Stimulated activated CD8-positive, alpha-beta memory T cell treated with anti-CD3 and anti-CD28 coated beads, Interleukin-15, amount 100 ng/mL, for 24 hours (primary cell): Measurements from ENCODE around the gene HOXB5.
A peak's percentile ranks its signal among the peaks of the same experiment; 100 is the strongest.

Experiments
- DNase-seq: peaks from one replicate; pipeline ENCODE4 v3.0.0-alpha.2; 2020; ENCODE audit warnings: low read depth

The HOXB5 gene

DNA sequence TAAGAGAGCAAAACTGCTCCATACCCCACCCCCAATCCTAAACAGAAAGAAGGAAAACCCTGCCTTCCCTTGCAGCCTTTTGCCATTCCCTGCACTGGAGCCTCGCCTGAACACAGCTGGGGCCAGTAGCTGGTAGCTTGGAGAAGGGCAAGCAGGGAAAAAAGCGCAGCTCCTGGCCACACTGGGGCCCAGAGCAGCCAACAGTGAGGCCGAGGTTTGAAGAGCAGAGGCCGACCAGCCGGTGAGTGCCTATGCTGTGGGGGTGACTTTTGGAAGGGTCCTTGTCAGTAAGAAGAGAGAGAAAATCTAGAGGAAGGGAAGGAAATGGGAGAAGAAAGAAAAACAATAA, 35.8 kb upstream of the HOXB5 start:
- DNase-seq, result no peak

DNA sequence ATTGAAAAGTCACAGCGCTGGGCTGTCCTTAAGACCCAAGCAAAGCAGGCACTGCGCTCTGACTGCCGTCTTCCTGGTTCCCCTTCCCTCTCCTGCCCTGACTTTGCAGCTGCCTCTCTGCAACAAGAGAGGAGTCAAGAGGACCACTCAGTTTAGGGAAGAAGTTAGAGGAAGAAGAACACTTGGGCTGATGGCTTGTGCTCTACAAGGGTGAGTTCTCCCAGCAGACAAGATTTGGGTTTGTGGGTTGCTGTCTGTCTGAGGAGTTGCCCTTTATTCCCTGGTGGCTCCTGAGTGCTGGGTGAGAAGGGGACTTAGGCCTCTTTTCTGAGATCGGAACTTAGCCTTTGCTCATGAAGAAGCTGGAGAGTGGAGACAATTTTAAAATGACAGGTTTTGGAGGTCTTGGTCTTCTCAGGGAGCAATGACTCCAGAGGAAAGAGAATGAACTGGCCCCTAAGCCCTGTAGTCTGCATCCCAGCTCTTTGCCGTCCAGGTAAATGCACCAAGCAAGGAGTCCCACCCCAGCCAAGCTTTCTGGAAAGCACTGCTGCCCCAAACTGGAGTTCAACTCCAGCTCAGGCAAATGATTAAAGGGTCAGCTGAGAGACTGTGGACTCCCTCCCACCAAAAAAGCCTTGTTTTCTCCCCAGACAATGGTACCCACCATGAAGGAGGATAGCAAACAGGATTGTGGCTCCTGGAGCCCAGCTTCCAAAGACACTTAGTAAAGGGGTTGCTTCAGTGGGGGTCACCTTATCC, 35.3 kb upstream of the HOXB5 start:
- no peak for DNase-seq

DNA sequence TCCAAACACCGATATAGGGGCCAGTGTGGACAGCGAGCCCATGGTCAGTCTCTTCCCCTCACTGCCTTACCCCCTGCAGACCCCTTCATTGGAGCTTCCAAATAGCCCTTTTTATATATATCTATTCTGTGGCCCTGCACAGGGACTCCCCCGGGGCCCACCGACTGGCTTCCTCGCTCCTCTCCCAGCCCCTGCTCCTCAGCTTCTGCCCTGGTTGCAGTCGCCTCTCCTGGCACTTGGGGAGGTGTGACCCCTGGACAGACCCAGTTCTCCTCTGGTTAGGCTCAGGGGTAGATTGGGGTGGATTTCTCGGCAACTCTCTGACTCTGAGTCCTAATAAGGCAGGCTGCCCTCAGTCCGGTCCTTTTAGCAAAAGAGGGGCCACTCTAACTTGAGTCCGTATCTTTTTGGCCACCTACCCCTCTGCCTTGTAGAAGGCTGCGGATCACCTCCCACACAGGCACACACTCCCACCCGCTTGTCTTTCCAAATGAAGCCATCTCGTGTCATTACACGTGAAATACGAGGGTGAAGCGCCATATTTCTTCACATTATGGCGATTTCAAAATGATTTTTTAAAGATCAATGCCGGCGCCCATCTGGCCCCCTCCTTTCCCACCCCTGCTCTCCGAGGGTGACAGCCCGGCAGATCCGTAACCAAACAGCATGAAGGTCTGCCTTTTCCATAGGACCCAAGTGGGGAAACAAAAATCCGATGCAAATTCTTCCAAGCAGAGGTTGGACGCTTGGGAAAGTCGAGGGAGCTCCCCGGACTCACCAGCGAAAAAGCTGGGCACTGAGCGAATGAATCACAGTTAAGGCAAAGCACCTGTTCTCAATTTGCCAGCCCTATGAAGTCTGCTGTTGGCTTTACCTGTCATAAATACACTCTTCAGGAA, 34.3 kb upstream of the HOXB5 start:
- no peak for DNase-seq

DNA sequence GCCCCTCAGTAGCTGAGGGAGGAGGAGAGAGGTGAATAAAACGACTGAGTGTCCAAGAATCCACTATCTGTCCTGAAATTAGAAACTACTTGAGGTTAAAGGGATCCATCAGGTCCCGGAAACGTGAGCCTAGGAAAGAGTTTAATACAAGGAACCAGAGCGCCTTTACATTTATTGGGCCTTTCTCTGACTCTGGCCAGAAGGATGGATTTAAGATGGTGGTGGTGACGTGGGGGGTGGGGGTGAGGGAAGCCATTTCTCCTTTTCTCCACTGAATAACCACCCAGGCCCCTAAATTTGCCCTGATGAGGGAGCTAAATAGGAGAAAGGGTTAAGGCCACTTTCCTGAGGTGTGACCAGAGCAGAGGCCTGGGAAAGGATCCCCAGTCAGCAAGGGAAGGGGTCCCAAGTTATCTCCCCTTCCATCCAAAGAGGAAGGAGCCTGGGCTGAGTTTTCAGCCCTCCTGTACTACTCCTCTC, 33.6 kb upstream of the HOXB5 start:
- DNase-seq, result no peak

DNA sequence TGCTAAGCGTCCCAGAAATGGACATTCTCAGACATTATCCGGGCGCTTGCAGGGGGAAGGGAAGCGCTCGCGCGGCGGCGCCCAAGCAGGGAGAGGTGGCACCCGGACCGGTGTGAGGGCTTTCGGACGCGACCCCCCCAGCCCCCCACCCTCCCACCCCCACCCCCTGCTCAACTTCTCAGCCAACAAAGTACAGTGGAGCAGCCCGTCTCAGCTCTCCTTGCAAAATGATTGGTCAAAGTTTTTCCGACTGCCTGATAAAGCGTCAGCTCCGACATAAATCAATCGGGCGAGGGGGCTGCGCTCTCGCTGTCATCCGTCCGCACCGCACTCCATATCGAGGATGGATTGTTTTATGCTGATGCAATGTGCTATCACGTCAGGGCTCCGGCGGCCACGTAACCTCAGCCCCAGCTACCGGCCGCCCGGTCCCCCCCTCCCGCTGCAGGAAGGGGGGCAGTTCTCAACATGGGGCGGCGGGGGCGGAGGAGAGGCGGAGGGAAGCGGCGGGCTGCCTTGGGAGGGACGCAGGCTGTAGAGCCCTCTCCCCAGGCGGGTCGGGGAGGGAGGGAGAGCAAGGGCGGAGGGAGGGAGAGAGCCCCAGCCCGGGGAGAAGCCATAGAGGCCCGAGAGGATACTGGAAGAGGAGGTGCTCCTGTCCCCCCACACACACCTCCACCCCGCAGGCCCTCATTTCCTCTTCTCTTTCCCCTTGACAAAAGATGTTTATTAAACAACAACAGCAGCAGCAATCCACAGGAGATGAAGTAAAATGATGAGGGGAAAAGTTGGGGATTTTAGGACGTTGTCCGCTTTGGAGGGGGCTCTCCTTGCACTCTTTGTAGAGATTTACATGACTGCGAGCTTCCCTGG, 32.9 kb upstream of the HOXB5 start, which contains the start of gene HOXB9:
Gene HOXB9 (minus strand): TSS at position 114 of the 873 bp plus-strand sequence. CDS start 89 bp downstream, at position 25.
- DNase-seq, result no peak

DNA sequence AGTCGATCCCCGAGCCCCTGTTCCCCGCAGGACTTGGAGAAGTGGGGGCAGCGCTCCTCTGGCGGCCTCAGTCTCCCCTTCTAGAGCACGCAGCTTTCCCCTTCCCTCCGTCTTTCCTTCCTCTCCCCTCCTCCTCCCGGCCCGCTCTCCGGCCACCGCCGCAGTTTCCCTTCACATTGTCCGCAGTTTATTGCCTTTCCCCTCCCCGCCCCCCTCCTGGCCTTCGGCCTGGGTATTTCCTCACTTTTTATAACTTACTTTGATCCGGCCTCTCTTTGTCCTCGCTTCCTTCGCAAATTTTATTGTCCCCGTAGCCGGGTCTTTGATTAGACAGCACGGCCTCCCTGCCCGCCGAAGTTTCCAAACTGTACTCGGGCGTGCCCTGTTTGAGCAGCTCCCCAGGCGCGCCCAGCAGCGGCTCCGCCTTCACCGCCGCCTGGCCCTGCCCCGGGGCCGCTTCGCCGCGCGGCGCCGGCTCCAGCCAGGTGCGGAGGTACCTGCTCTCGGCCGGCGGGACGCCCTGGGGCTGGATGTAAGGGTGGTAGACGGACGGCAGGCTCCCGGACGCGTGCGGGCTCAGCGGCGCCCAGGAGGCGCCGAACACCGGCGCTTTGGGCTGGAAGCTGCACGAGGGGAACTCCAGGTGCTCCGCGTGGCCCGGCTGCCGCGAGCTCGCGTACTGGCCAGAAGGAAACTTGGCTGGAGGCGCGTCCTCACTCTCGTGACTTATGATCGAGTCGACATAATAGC, 32.1 kb upstream of the HOXB5 start:
- DNase-seq, result no peak

DNA sequence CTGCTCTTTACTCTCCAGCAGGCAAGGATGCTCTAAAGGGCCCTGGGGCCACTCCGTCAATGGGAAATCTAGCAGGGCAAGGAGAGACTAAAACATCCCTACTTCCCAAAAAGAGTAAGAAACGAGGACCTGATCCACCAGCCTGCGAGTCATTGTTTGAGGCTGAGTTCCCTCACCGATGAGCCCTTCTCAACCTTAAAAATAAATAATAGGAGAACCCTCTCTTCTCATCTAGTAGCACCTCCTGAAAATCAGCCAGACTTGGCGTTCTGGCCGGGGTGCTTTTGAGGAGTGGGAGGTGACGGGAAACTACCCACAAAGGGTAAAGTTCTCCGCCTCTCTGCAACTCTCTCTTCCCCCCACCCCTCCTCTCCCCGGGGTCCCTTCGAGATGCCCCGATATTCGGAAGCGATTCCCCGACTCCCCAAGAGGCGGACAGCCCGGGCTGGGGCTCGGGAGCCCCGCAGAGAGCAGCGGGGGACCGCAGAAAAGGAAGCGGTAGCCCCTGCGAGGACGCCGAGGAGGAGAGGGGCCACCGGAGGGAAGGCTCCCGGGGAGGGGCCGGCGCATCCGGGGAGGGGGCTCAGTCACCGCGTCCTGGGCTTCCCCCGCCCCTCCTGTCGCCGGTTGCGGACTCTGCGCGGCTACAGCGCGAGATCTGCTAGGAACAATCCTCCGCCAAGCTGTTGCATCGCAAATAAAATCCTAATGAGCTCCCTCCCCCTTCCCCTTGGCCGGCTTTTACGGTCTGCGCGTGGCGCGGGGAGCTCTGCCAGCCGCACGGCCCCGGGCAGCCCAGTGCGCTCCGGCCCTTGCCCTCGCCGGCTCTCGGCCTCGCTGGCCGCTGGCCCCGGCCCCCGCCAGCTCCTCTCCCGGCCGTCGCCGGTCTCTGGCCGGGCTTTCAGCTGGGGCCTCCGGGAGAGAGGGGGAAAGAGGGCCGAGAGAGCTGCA, 31.2 kb upstream of the HOXB5 start:
- no peak for DNase-seq

DNA sequence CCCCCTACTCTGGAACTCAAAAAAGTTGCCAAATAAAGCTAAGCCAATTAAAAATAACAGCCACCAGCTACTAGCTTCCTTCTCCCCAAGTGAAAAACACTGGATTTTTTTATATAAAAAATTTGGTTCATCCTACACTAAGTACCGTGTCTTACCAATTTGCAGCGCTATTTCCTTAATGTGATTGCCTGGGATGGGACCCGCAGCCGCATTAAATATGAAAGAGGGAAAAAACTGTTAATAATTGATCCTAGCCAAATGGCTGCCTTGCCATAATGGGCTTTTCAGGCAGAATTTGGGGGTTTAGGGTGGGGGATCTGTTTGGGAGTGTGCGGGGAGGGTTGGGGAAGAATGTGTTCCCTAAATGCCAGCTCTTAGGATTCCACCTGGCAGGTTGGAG, 30.5 kb upstream of the HOXB5 start:
- DNase-seq, result no peak

DNA sequence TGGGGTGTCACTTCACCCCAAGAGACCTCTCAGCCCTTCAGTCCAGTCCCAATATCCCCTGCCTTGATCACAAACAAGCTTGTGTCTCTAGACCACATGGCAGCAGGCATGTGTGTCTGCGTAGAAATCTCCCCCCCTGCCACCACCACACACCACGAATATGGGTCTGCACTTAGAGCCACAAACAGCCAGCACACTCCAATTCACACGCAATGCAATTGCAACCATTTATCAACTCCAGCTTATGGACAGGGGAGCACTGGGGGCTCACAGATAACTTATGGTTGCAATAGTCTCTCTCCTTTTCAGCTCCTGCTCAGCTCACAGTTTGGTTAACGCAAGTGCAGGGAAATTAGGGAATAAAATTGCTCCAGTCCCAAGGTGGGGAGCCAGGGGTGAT, 30.0 kb upstream of the HOXB5 start:
- DNase-seq, result no peak

DNA sequence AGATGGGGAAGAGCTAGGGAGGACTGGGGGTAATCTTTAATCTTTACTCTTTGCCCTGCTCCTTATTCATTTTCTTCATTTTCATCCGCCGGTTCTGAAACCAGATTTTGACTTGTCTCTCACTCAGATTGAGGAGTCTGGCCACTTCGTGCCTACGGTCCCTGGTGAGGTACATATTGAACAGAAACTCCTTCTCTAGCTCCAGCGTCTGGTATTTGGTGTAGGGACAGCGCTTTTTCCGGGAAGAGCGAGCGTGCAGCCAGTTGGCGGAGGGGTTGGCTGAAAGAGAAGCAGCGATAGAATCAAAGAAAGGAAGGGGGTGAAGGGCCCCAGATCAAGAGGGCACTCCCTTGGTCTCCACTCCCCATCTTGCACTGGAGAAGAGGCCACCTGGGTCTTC, 29.3 kb upstream of the HOXB5 start:
- DNase-seq, result no peak

DNA sequence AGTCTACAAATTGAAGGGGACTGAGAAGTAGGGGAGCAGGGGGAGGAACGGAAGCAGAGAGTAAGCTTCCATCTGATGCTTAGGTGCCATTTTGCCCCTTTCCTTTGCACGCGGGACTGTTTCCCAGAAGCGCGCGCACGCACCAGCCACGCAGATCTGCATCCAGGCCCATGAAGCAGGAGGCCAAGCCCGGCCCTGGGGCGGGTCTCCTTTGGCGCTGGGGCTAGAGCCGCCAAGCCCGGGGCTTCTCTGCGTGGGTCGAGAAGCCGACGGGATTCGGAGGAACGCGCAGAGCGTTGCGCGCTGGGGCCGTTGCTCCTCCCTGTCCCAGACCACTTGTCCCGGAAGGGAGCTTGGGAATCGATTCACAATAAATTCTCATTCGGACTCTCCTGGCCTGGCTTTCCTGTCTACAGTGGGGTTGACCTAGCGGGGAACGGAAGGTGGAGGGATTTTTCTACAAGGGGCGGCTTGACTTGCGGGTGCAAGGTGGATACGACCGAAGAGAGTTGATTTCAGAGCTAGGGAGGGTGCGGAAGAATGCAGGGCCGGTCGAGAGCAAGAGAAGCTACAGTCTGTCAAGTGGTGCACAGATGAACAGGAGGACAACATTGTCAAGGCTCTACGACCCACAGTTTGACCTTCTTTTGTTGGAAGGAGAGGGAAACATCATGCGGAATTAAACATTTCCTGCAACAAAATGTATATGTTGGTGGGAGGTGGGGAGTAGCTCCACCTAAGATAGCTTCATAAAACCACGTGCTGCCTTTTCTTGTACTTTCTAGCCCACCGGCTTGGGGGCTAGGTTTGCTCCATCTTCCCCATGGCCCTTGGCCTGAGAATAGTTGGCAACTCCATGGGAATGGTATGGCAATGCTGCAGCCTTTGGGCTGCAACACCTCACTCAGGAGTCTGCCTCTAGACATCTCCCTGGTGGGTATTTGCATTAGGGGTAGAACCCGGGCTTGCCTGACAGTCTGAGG, 28.1 kb upstream of the HOXB5 start:
- no peak for DNase-seq

DNA sequence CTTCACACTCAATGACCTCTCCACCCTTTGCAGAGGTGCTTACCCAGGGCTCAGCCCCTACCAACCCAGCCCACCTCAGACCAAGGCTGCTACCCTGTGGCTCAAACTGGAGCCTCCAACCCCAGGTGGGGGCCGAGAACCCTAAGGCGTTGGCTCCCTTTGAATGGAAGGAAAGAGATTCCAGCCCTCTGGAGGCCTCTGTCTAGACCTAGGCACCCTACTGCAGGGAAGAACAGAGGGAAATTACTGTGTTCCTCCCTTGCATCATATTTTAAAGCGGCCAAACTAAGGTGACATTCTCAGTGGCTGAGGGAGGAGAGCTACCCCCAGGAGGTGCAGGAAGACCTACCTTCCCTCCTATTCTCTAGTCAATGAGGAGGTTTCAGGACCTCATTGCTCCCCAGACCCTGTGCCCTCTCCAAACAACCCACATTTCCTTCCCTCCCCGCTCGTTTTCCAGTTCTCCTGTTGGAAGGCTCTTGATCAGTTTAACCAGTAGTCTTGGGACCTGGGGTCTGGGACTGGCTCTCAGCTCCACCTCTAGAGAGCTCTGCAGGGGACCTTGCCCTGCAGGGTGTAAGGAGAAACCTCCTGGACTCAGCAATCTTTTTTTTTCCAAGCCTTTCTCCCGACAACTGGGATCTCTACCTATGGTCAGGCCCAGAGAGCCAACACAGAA, 27.0 kb upstream of the HOXB5 start:
- DNase-seq, result no peak

DNA sequence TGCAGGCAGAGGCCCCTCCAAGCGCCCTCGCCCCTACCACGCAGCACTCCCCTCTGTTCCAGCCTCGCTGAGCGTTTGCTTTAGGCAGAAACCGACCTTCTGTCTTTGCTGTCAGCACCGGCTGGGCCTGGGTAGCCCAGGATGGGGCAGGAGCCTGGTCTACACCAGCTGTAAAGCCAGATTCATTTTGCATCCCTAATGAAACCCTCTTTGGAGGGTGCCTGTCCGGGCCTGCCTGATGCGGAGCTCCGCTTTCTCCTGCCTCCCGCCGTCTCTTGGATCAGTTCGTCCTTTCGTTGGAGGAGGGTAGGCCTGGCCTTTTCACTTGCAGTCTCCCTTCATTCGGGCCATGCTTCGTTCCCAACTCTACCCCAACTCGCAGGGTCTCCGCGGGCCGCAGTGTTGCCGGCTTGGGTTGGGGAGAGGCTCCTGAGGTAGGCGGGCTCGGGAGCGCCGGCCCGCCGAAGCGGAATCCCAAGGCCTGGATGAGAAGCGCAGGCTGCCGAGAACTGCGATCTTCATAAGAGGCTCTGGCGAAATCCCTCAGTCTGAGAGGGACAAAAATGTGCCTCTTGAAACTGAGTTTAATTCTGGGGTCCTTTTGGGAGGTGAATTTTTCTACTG, 26.4 kb upstream of the HOXB5 start:
- no peak for DNase-seq

DNA sequence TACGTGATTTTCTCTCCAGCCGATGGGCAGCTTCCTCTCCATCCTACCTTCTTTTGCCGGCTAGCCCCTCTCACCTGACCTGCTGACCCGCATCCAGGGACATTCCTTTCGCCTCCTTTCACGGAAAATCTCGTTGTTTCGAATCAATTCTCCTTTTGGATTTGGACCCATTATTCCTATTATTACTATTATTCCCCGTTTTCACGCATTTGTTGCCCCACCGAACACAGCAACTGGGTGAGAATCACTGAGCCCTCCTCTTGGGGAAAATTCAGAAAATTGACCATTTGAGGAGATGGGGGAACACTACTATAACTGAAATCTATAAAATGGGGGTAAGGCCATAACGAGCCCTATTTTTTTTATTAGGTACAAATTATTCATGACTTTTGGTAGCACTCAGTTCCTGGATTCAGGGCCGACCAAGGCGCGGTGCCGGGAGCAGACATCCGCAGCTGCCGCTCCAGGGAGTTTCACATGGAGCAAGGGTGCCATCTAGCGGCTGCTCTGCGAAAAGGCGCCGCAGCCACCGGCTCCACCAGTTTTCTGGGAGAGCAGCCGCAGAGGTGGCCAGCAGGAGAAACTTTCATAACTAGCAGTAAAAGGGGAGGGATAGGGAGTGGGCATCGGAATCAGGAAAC, 24.8 kb upstream of the HOXB5 start:
- DNase-seq, result peak; percentile 84

DNA sequence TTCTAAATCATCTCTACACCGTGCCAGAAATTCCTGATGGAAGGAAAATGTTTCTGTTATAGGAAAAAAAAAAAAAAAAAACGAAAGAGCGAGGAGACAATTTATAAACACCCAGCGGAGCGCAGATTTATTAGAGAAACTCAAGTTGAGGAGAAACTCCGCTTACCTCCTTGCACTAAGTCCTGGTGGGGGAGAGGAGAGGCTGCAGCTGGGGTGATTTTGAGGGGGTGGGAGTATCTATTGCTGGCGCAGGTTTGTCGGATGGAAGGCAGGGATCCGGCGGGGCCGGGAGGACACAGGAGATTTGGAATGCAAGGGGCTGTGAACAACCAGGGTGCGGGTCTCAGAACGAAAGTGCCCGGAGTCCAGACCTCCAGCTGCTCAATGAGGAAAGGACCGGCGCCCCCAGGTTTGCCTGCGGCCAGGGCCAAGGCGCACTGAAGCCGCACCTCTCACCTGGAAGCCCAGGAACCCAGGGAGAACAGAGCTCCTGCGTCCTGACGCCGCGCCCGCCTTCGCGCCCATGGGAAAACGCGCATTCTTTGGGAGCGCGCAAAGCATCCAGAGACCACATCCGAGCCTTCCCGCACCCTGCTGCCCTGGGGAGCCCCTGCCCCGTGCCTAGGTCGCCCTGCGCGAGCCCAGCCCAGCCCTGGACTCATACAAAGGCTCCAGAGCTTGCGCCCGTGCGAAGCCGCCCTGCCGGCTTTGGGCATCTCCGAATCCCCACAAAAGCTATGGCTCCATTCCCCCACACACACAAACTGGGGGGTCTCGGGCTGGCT, 24.1 kb upstream of the HOXB5 start:
- no peak for DNase-seq

DNA sequence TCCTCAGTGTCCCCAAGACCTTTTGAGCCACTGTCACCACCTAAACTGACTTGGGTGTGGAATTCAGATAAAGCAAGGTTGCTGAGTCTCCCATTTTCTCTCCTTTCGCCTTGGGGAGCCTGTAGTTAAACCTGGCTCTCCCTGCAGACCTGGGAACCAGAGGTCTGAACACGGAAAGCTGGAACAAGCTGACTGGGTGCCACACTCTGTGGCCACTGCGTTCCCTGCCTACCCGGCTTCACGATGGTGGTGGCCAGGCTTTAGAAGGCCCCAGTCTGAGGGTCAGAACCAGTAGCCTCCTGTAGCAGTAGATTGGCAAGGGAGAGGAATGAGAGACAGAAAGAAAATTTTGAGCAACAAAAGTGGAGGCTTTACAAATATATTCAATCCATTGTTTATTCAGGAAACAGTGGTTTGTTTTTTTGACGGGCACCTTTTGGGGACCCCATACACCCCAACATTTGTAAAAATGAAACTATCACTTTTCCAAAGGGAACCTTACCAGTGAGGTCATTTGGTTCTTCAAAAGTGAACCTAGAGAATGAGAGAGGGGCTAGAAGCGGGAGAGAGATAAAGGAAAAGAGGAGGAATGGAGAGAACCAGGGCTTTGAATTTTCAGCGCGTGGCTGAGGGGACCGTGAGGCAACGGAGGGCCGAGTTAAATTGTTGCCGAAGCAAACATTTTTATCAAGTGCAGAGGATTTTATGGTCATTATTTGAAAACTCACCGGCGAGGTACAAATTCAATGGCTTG, 23.3 kb upstream of the HOXB5 start:
- no peak for DNase-seq
